Skeletal muscle cell (primary cell): ENCODE measurements around the gene GTSE1.

Source experiments
- DNase-seq: peaks from one replicate; pipeline ENCODE4 v3.0.0-alpha.2; 2010; ENCODE audit warnings: low read depth
- H3K4me3 ChIP-seq: 2 replicates; pipeline ENCODE4 v1.5.1; 2011; ENCODE audit warnings: low read depth, mild to moderate bottlenecking, control low read depth, low read length, moderate library complexity

Gene GTSE1

DNA sequence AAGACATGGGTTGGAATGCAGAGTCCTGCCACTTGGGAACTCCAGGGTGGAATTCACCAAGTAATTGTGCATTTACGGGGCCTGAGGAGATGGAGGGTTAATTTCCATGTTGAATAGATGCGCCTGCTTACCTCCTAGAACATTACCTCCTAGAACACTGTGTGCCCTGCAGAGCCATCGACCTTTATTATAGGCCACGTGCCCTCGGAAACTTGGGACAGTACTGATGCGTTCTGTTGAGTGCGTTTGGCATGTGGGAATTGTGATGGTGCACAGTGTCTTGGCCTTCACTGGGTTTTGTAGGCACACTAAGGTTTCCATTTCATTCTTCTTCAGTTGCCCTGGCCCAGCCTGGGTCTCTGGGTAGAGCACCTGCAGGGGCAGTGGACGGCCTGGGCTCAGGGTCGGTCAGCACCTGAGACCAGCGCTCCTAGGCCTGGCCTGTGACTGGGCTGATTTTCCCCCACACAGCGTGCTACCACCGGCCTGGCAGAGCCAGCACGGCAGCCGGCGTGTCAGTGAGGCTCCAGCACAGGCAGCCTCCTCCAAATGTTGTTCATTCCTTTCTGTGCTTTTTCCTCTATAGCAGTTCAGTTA, 51.5 kb downstream of the GTSE1 start:
- no peak overlapping the region for H3K4me3 ChIP-seq
- DNase-seq, result no peak

DNA sequence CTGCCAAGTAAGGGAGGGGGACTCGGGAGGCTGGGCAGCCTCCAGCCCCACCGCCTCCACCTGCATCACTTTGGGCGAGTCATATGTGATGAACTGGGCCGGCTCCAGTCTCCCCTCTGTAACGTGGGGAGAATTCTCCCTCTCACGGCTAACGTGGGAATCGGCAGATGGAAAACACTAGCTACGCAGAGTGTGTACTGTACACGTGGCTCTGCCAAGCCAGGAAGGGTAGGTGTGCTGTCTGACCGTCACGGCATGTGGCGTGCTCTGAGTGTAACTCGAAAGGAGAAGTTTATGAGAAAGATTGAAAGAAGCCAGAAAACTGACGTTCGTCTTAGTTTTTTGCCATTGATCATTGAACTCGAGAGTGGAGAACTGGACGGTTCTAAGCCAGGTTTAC, 52.6 kb downstream of the GTSE1 start:
- no peak overlapping the region for H3K4me3 ChIP-seq
- DNase-seq, result no peak

DNA sequence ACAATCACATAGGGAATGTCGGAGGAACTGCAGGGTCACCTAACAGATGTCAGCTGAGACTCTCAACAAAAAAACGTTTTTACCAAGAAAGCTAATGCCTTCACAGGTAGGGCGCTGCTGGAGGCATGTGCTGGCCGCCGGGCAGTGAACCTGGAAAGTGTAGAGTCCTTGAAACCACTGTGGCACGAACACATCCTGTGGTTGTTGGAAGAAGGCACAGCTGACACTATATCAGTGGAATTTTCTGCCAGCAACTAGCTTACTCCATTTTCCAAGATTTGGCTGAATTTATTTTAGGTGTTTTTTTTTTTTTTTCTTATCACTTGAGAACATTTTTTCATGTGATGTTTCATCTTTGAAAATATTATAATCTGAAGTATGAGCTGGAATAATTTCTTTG, 53.0 kb downstream of the GTSE1 start:
- no peak for DNase-seq
- no peak overlapping the region for H3K4me3 ChIP-seq

GRCh38 chr22:46350121-46350520, 53.5 kb downstream of the GTSE1 start:
- no peak overlapping the region for H3K4me3 ChIP-seq
- no peak for DNase-seq

DNA sequence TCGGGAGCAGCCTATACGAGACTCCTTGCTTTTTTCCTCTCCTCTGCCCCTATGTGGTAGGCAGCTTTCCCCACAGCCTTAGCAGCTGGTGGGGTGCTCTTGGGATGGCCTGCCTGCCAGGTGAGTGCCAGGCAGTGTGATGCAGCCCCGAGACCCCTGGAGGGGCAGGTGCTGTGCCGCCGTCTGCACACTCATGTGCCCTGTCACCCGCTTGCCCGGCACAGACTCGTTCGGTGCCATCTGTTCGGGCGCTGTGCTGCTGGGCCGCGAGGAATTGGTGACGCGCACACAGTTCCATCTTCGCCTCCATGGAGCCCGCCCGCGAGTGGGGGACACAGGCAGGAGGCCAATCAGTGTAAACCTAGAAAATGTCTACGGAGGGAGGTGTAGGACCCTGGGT, 54.0 kb downstream of the GTSE1 start:
- H3K4me3 ChIP-seq, result no peak overlapping the region
- DNase-seq, result no peak

DNA sequence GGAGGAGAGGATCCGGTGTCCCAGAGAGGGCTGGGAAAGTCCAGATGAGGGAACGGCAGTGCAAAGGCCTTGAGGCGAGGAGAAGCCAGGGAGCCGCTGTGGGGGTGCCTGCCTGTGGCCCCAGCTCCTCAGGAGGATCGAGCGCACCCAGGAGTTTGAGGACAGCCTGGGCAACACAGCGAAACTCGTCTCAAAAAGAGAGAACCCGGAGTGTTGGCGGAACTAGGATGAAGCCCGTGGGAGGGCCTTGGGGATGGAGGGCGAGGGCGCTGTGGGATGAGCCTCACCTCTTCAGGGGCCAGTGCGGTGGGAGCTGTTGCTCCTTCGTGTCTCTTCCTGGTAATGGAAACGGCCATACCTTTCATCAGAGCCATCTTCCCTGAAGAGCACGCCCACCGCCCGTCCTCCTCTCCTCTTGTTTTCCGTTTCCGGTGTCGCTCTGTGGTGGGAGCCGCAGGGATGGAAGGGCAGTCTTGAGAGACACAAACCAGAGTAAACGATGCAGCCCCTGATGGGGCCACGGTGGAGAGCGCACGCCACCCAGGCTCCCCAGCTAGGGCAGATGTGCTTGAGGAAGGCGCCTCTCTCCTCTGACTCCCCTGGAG, 54.6 kb downstream of the GTSE1 start:
- DNase-seq, result no peak
- no peak overlapping the region for H3K4me3 ChIP-seq

DNA sequence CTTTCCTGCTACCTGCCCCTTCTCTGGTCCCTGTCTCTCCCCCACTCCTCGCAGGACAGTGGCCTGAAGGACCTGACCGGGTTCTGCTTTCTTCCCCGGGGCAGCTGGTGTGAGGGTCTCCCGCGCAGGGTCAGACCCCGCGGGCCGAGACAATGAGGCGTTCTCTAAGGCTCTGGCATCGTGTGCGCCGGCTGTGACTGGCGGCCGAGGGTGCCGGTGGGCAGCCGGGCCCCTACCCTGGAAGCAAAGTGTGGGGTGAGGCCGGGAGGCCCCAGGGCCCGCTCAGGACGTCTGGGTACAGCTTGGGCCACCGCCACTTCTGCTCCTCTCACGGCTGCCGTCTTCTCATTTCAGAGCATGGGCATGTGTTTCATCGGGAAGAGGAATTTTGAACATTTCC, 55.1 kb downstream of the GTSE1 start:
- no peak for DNase-seq

DNA sequence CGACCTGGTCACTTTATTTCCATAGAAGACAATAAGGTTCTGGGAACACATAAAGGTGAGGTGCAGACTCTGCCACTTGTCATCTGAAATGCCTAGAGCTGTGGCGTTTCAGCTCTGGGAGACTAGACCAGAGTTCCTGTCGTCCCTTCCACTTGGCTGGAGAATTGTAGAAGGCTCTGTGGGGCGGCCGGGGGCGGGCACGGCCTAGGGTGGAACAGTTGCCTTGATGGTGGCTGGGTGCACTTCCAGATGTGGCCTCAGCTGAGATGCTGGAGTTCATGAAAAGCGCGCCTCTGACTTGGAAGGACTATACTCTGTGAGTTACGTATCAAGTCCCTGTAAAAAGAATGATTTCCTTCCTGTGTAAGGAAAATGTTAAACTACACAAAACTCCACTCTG, 55.6 kb downstream of the GTSE1 start:
- no peak overlapping the region for H3K4me3 ChIP-seq
- DNase-seq, result no peak

More for the DNA sequence above, 55.1 kb downstream of the GTSE1 start:
- H3K4me3 ChIP-seq, result no peak overlapping the region

DNA sequence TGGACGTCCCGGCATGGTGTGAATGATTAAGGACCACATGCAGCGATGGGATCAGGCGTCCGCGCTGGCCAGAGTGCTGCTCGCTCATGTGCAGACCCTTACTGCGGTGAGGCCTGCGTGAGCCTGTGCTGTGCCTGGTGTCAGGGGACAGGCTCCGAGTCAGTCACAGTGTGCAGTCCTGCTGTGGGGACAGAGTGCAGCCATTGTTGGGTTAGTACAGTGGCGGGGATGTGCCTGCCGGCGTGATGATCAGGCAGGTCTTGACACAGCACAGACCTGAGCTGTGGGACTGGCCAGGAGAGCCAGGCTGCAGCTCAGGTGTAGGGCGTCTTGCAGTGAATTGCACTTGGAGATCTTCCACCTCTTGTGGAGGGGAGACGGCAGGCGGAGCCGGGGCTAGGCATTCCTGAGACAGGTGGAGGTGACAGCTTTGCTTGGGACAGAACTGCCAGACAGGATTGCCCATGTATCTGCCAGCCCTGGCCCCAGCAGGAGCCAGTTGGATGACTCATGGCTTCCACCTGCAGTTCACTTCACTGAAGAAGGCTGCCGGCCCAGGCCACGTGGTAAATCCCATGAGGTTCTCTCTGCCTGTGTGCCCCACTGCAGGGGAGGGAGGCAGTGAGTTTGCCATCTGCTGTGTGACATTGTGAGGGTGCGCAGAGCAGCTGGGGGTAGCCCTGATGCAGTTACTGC, 56.2 kb downstream of the GTSE1 start:
- no peak overlapping the region for H3K4me3 ChIP-seq
- no peak for DNase-seq

DNA sequence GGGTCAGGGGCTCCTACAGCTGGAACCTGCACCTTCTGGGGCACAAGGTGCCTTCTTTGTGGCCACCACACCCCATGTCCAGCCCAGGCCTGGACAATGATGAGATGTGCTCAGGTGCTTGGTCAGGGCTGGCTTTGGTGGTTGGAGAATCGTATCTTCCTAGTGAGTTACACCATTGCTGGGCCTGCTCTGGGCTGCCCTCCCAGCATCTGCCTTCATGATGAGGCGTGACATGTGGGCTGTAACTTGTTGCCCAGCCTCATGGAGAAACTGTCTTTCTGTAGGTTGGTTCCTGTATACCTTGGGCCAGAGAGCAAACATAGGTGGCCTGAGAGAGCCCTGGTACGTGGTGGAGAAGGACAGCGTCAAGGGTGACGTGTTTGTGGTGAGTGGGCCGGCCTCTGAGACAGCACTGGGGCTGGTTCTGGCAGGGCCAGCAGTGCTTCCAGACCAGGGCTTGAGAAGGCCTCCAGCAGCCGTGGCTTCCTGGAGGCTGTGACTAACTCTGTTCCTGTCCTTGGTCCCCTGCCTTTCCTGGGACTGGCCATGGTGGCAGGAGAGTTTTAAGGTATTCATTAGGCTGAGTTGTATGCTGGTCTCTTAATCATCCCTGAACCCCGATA, 56.9 kb downstream of the GTSE1 start:
- no peak for DNase-seq
- no peak overlapping the region for H3K4me3 ChIP-seq

GRCh38 chr22:46354176-46354992, 57.7 kb downstream of the GTSE1 start:
- H3K4me3 ChIP-seq, result no peak overlapping the region
- DNase-seq, result no peak

DNA sequence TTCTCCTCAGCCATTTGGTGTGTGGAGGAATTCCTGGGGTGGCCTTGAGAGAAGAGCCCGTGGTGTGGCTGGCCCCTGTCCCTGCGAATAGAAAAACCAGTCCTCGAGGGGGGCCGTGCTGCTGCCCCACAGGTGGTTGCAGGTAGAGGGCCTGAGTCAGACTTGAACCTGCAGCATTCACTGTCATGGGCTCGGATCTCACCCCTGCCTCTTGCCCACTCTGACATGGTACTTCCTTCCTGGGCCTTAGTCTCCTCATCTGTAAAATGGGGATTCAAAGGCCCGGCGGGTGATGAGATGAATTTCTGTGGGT, 58.3 kb downstream of the GTSE1 start:
- DNase-seq, result no peak
- no peak overlapping the region for H3K4me3 ChIP-seq

DNA sequence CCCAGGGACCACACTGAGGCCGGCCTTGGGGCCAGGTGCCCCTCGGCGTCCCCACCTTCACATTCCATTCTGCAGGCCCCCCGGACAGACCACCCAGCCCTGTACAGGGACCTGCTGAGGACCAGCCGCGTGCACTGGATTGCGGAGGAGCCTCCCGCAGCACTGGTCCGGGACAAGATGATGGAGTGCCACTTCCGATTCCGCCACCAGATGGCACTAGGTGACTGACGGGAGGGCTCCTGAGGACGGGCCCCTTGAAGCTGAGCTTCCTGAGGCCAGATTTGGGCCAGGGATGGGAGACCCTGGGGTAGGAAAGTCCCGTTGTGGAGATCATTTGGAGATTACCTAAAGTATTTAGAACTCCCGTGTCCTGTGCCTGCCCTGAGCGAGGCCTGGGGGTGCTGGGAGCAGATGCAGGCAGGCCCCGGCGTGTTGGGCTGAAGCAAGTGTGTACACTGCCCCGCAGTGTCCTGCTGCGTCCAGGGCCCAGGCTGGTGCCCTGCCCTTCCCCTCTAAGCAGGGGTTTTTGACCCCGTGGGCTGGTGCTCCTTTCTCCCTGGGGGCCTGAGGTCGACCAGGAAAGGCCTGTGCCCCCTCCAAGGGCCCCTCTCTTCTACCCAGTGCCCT, 58.8 kb downstream of the GTSE1 start:
- no peak for DNase-seq
- H3K4me3 ChIP-seq, result no peak overlapping the region

DNA sequence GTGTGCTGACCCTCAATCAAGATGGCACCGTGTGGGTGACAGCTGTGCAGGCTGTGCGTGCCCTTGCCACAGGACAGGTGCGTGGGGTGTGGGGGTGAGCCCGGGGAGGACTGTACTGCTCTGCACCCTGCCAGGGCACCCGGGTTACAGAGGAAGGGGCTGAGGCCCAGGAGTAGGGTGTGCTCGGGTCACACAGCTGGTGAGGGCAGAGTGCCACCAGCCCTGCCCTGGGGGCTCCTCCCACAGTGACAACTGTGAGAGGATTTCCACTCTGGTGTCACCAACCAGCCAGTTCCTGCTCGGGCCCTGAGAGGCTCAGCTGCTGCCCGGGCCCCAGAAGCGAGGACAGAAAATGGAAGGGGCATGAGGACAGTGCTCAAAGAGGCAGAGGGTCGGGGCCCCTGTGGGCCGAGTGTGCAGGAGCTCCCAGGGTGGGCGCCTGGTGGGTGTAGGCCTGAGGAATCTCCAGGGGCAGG, 59.4 kb downstream of the GTSE1 start:
- H3K4me3 ChIP-seq, result no peak overlapping the region
- no peak for DNase-seq

GRCh38 chr22:46356496-46357480, 60.1 kb downstream of the GTSE1 start:
- H3K4me3 ChIP-seq, result no peak overlapping the region
- no peak for DNase-seq

GRCh38 chr22:46357711-46358520, 61.2 kb downstream of the GTSE1 start:
- DNase-seq, result no peak
- no peak overlapping the region for H3K4me3 ChIP-seq

DNA sequence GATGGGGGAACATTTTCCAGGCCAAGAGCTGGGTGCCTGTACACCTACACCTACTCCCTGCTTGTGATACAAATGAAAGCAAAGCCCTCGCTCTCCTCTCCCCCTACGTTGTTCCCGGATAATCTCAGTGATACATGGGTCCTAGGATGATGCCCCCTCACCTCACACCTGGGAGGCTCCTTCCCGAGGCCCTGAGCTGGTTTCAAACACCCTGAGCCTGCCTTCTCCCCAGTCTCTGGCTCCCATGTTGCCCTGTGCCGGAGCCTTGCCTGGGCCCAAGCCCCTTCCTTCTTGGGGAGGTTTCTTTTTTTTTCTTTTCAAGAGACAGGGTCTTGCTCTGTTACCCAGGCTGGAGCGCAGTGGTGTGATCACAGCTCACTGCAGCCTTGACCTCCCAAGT, 62.1 kb downstream of the GTSE1 start:
- no peak overlapping the region for H3K4me3 ChIP-seq
- DNase-seq, result no peak

DNA sequence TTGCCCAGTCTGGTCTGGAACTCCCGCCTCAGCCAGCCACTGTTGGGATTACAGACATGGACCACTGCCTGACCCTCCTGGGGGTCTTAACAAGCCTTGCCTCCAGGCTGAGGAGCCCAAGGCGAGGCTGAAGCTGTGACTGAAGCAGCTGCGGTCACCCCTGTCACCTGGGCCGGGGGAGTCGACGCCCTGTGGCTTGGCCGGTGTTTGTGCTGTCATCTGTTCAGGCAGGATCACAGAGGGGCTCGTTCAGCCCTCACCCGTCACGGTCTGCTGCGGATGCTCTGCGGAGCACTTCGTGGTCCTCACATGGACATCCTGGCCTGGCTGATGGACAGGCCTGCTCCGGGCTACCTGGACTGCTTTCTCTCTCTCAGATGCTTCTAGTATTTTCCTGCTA, 62.7 kb downstream of the GTSE1 start:
- DNase-seq, result no peak
- H3K4me3 ChIP-seq, result no peak overlapping the region
